NCI-H2171 treated with DMSO at 0.1 percent for 48 hours (cell line): Measurements from ENCODE around the gene PALD1.

Experiments used
- DNase-seq: peaks from one replicate; lab custom pipeline; 2025; lab: John Stamatoyannopoulos, UW

Gene PALD1

GRCh38 chr10:70557086-70557845 is 78.7 kb downstream of the PALD1 start:
- DNase-seq = no peak

GRCh38 chr10:70557876-70558275 is 79.3 kb downstream of the PALD1 start:
- no peak for DNase-seq

GRCh38 chr10:70558295-70558694 is 79.7 kb downstream of the PALD1 start:
- DNase-seq = no peak

GRCh38 chr10:70558871-70559810 is 80.6 kb downstream of the PALD1 start:
- DNase-seq = no peak

GRCh38 chr10:70559861-70560260 is 81.3 kb downstream of the PALD1 start:
- DNase-seq = no peak

- DNase-seq = no peak
These were observed 82.0 kb downstream of the PALD1 start for GRCh38 chr10:70560511-70560941.

- no peak for DNase-seq
These were observed 82.5 kb downstream of the PALD1 start for GRCh38 chr10:70561070-70561469.

- DNase-seq = no peak
These were observed 83.0 kb downstream of the PALD1 start for GRCh38 chr10:70561558-70561957.

- no peak for DNase-seq
These were observed 83.6 kb downstream of the PALD1 start for GRCh38 chr10:70562036-70562755.

- no peak for DNase-seq
These were observed 84.7 kb downstream of the PALD1 start for GRCh38 chr10:70563230-70563629.

GRCh38 chr10:70564113-70564725 is 85.7 kb downstream of the PALD1 start:
- no peak for DNase-seq

- DNase-seq = no peak
These were observed 86.4 kb downstream of the PALD1 start for GRCh38 chr10:70564901-70565351.

GRCh38 chr10:70565556-70566514 is 87.3 kb downstream of the PALD1 start:
- DNase-seq = no peak

GRCh38 chr10:70566515-70567290 is 88.1 kb downstream of the PALD1 start:
- no peak for DNase-seq

GRCh38 chr10:70567603-70568002 is 89.0 kb downstream of the PALD1 start:
- peak; percentile 32 for DNase-seq

GRCh38 chr10:70568113-70568512 is 89.5 kb downstream of the PALD1 start:
- DNase-seq = no peak

GRCh38 chr10:70568781-70569495 is 90.4 kb downstream of the PALD1 start:
- no peak for DNase-seq

GRCh38 chr10:70571236-70571635 is 92.7 kb downstream of the PALD1 start:
- DNase-seq = no peak
